ENCODE measurements around the gene CTTN.

GRCh38 chr11:70415191-70415590 is 16.9 kb downstream of the CTTN start:
- TF ChIP-seq CTCF (IDR thresholded peaks at IDR 0.05) (no peak), POLR2A (IDR thresholded peaks at IDR 0.05) (no peak), POLR2AphosphoS5 (IDR thresholded peaks at IDR 0.05) (no peak), EP300 (IDR thresholded peaks at IDR 0.05) (no peak)

All from suprapubic skin (tissue), 4 donors.